ENCODE results near the gene HDHD3.
"Not testable (repeated sequence)": the region's sequence is repeated elsewhere in the genome, so short reads cannot be mapped to it uniquely, and the experiment has no call there.

HDHD3 gene

DNA sequence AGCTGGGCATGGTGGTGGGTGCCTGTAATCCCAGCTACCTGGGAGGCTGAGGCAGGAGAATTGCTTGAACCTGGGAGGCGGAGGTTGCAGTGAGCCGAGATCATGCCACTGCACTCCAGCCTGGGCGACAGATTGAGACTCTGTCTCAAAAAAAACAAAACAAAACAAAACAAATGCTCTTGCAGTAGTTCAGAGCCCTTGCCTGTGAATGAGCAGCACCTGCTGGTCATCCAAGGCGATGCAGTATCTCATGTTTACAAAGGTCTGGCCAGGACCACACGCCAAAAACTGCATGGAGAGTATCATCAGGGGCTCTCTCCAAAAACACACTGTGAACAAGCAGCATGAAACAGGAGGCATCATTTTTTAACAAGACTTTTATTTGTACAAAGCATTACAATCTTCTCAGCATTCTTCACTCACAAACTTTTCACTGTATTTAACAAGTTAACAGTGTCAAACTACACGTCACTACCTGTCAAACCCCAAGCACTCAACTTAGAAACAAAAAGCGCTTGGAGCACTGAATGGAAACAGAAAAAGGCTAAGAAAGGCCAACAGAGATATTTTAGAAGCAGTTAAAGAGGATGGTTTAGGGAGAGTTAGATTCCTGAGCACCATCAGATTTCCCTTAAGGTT is 30.2 kb upstream of the HDHD3 start:
- not testable (repeated sequence) for H3K9me3 ChIP-seq (ENCODE audit: control insufficient read depth, low read length); H3K9ac ChIP-seq; H3K36me3 ChIP-seq (ENCODE audit: control insufficient read depth, insufficient read depth, low read length); H3K4me1 ChIP-seq; H3K4me3 ChIP-seq (ENCODE audit: low read depth, low read length); H3K79me2 ChIP-seq; H3K4me2 ChIP-seq (ENCODE audit: low read length); H3K27me3 ChIP-seq (ENCODE audit: control insufficient read depth, insufficient read depth, low read length)
- TF ChIP-seq, protein P1, sequence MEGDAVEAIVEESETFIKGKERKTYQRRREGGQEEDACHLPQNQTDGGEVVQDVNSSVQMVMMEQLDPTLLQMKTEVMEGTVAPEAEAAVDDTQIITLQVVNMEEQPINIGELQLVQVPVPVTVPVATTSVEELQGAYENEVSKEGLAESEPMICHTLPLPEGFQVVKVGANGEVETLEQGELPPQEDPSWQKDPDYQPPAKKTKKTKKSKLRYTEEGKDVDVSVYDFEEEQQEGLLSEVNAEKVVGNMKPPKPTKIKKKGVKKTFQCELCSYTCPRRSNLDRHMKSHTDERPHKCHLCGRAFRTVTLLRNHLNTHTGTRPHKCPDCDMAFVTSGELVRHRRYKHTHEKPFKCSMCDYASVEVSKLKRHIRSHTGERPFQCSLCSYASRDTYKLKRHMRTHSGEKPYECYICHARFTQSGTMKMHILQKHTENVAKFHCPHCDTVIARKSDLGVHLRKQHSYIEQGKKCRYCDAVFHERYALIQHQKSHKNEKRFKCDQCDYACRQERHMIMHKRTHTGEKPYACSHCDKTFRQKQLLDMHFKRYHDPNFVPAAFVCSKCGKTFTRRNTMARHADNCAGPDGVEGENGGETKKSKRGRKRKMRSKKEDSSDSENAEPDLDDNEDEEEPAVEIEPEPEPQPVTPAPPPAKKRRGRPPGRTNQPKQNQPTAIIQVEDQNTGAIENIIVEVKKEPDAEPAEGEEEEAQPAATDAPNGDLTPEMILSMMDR (IDR thresholded peaks at IDR 0.05) = peak; percentile 78
- Histone ChIP-seq H2AFZ (peak overlapping the region; percentile 53), H3K27ac (peak overlapping the region; percentile 56)

DNA sequence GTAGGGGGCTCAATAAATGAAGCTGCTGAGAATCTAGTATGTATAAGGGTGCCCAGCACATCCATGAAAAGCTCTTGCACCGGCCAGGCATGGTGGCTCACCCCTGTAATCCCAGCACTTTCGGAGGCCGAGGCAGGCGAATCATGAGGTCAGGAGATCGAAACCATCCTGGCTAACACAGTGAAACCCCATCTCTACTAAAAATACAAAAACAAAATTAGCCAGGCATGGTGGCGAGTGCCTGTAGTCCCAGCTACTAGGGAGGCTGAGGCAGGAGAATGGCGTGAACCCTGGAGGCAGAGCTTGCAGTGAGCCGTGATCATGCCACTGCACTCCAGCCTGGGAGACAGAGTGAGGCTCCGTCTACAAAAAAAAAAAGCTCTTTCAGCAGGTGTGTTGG is 29.6 kb upstream of the HDHD3 start:
- H3K79me2 ChIP-seq; H3K4me3 ChIP-seq (ENCODE audit: low read depth, low read length); H3K4me2 ChIP-seq (ENCODE audit: low read length); H2AFZ ChIP-seq; H3K9ac ChIP-seq; H3K9me3 ChIP-seq (ENCODE audit: control insufficient read depth, low read length); H3K36me3 ChIP-seq (ENCODE audit: control insufficient read depth, insufficient read depth, low read length); H3K27me3 ChIP-seq (ENCODE audit: control insufficient read depth, insufficient read depth, low read length): not testable (repeated sequence)
- Histone ChIP-seq H3K27ac (peak overlapping the region; percentile 56), H3K4me1 (peaks cover 13% of the 10 kb centered on the region)

DNA sequence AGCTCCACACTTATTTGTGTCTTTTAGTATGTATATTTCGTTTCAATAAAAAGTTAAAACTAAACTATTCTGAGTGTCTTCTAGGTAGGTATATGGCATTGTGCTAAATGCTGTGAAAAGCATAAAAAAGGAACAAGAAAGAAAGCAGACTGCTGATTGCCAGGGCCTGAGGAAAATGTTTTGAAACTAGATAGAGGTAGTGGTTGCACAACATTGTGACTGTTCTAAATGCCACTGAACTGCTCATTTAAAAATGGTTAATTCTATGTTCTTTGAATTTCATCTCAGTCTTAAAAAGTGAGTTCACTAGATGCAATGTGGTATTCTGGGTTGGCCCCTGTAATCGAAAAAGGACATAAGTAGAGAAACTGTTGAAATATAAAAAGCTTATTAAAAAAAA is 26.9 kb upstream of the HDHD3 start:
- peaks cover 3% of the 10 kb centered on the region for H3K79me2 ChIP-seq
- H3K27ac ChIP-seq = peak overlapping the region; percentile 32

DNA sequence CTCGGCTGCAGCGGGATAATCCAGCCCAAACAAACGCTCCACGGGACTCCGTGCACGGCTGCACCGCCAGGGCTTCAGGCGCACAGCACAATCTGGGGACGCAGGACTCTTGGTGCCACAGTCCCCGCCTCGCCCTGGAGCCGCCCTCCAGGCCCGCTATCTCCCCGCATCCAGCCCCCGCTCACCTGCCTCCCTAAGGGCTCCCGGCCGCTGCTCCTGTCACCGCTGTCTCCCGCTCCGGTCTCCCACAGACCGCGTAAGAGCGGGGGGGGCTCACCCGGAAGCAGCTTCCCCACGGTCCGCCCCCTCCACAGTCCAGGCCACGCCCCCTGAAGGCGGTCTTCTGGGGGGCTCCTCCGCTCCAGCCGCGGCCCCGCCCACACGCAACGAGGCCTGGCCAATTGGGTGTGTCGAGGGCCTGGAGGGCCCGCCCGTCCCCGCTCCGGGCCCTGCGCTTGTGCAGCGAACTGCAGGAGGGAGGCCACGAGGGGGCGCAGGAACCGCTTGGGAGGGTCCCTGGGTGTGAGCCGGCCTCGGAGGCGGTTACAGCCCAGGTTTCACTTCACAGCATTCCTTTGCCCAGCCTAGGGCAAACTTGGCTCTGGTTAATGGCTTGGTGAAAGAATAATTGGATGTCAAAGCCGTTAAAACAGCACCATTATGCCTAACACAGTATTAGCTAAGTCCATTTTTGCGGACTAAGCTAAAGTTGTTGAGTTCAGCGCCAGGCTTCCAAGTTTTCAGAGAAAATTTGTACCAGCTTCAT is 24.4 kb upstream of the HDHD3 start, which contains the start of gene ALAD:
Gene ALAD (minus strand): TSS at position 258 of the 766 bp plus-strand sequence. CDS start 7,725 bp downstream, outside the sequence.
- Histone ChIP-seq H3K9me3 (ENCODE audit: control insufficient read depth, low read length) (no peaks in the 10 kb centered on the region), H3K36me3 (ENCODE audit: control insufficient read depth, insufficient read depth, low read length) (no peaks in the 10 kb centered on the region), H3K27me3 (ENCODE audit: control insufficient read depth, insufficient read depth, low read length) (no peaks in the 10 kb centered on the region), H3K4me3 (ENCODE audit: low read depth, low read length) (peak within 1 kb of the TSS; percentile 91), H3K4me1 (peaks cover 7% of the 10 kb centered on the region), H3K27ac (peak within 1 kb of the TSS; percentile 63), H2AFZ (peak within 1 kb of the TSS; percentile 70), H3K79me2 (peaks cover 3% of the 10 kb centered on the region), H3K9ac (no peak within 1 kb of the TSS), H3K4me2 (ENCODE audit: low read length) (peak within 1 kb of the TSS; percentile 81)
- TF ChIP-seq, protein P1 (IDR thresholded peaks at IDR 0.05) = peak; percentile 88

More for the DNA sequence above, 26.9 kb upstream of the HDHD3 start:
- Histone ChIP-seq H3K9ac (no peak overlapping the region), H3K9me3 (ENCODE audit: control insufficient read depth, low read length) (no peaks in the 10 kb centered on the region), H3K4me2 (ENCODE audit: low read length) (no peak overlapping the region), H3K36me3 (ENCODE audit: control insufficient read depth, insufficient read depth, low read length) (no peaks in the 10 kb centered on the region), H3K4me1 (peaks cover 9% of the 10 kb centered on the region), H3K27me3 (ENCODE audit: control insufficient read depth, insufficient read depth, low read length) (no peaks in the 10 kb centered on the region), H3K4me3 (ENCODE audit: low read depth, low read length) (no peak overlapping the region), H2AFZ (no peak overlapping the region)
- TF ChIP-seq, protein P1 (IDR thresholded peaks at IDR 0.05) = no peak

DNA sequence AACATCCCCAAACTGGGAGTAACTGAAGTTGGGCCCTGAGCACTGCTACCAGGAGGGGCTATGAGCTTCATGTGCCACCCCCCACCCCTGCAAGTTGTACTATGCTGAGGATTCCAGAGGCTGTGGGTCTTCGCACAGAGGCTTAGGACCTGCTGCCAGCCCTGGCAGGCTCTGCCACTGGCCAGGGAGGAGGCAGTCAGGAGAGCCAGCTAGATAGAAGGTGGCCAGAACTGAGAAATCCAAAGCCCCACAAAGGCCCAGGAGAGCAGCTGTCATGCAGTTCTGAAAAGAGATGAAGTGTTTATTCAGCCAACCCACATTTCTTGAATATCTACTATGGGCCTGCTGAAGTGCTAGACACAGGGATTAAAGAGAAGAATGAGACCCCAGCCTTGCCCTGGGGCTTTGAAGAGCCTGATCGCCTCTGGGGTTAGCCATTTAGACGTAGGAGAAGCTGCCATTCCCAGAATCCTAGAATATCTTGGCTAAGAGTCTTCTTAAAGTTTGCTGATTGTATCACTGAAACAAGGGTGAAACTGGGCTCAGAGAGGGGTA is 22.9 kb upstream of the HDHD3 start:
- no peaks in the 10 kb centered on the region for H3K27me3 ChIP-seq (ENCODE audit: control insufficient read depth, insufficient read depth, low read length)
- H3K4me2 ChIP-seq (ENCODE audit: low read length) = peak overlapping the region; percentile 76
- H3K9ac ChIP-seq = no peak overlapping the region
- no peak overlapping the region for H2AFZ ChIP-seq
- no peaks in the 10 kb centered on the region for H3K36me3 ChIP-seq (ENCODE audit: control insufficient read depth, insufficient read depth, low read length)
- no peaks in the 10 kb centered on the region for H3K9me3 ChIP-seq (ENCODE audit: control insufficient read depth, low read length)
- H3K27ac ChIP-seq = no peak overlapping the region
- TF ChIP-seq, protein P1 (IDR thresholded peaks at IDR 0.05) = no peak
- H3K4me1 ChIP-seq = peaks cover 7% of the 10 kb centered on the region
- H3K79me2 ChIP-seq = peaks cover 3% of the 10 kb centered on the region
- H3K4me3 ChIP-seq (ENCODE audit: low read depth, low read length) = peak overlapping the region; percentile 91
